ENCODE results near the gene PTGIR.

Gene PTGIR

GRCh38 chr19:46621191-46622117, 3.4 kb downstream of the PTGIR start:
- Histone ChIP-seq H3K9me3 (ENCODE audit: insufficient read depth, low read length) (no peaks in the 10 kb centered on the region), H3K27ac (ENCODE audit: low read length) (peak overlapping the region; percentile 94), H3K79me2 (ENCODE audit: low read length) (peaks cover 41% of the 10 kb centered on the region), H3K9ac (ENCODE audit: low read length) (peak overlapping the region; percentile 67), H3K4me2 (ENCODE audit: low read length) (peak overlapping the region; percentile 97), H3K4me3 (ENCODE audit: low read length) (peak overlapping the region; percentile 73), H4K20me1 (ENCODE audit: insufficient read depth, low read length) (no peaks in the 10 kb centered on the region), H3K4me1 (ENCODE audit: low read length) (peaks cover 92% of the 10 kb centered on the region), H2AFZ (ENCODE audit: low read depth, low read length) (no peak overlapping the region), H3K27me3 (ENCODE audit: low read depth, low read length) (no peaks in the 10 kb centered on the region), H3K36me3 (replicated peaks; ENCODE audit: low read depth, low read length) (peaks cover 30% of the 10 kb centered on the region)
- TF ChIP-seq, protein P1, sequence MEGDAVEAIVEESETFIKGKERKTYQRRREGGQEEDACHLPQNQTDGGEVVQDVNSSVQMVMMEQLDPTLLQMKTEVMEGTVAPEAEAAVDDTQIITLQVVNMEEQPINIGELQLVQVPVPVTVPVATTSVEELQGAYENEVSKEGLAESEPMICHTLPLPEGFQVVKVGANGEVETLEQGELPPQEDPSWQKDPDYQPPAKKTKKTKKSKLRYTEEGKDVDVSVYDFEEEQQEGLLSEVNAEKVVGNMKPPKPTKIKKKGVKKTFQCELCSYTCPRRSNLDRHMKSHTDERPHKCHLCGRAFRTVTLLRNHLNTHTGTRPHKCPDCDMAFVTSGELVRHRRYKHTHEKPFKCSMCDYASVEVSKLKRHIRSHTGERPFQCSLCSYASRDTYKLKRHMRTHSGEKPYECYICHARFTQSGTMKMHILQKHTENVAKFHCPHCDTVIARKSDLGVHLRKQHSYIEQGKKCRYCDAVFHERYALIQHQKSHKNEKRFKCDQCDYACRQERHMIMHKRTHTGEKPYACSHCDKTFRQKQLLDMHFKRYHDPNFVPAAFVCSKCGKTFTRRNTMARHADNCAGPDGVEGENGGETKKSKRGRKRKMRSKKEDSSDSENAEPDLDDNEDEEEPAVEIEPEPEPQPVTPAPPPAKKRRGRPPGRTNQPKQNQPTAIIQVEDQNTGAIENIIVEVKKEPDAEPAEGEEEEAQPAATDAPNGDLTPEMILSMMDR (IDR thresholded peaks at IDR 0.05; ENCODE audit: low read depth, low read length): peak; percentile 66
- TF ChIP-seq EZH2phosphoT487 (IDR thresholded peaks at IDR 0.05; ENCODE audit: low read depth): no peak

GRCh38 chr19:46620716-46621115, 4.2 kb downstream of the PTGIR start:
- Histone ChIP-seq H3K9ac (ENCODE audit: low read length) (peak overlapping the region; percentile 67), H3K4me2 (ENCODE audit: low read length) (peak overlapping the region; percentile 97), H3K79me2 (ENCODE audit: low read length) (peaks cover 41% of the 10 kb centered on the region), H4K20me1 (ENCODE audit: insufficient read depth, low read length) (no peaks in the 10 kb centered on the region), H3K4me3 (ENCODE audit: low read length) (peak overlapping the region; percentile 38; the same call in 1 of the 2 replicates), H2AFZ (ENCODE audit: low read depth, low read length) (no peak overlapping the region), H3K36me3 (replicated peaks; ENCODE audit: low read depth, low read length) (peaks cover 30% of the 10 kb centered on the region), H3K4me1 (ENCODE audit: low read length) (peaks cover 89% of the 10 kb centered on the region), H3K9me3 (ENCODE audit: insufficient read depth, low read length) (no peaks in the 10 kb centered on the region), H3K27ac (ENCODE audit: low read length) (peak overlapping the region; percentile 94), H3K27me3 (ENCODE audit: low read depth, low read length) (no peaks in the 10 kb centered on the region)
- TF ChIP-seq, protein P1 (IDR thresholded peaks at IDR 0.05; ENCODE audit: low read depth, low read length): no peak
- no peak for TF ChIP-seq EZH2phosphoT487 (IDR thresholded peaks at IDR 0.05; ENCODE audit: low read depth)

- Histone ChIP-seq H3K36me3 (replicated peaks; ENCODE audit: low read depth, low read length) (peaks cover 30% of the 10 kb centered on the region), H3K9ac (ENCODE audit: low read length) (peak overlapping the region; percentile 67), H3K4me3 (ENCODE audit: low read length) (peak overlapping the region; percentile 38), H3K79me2 (ENCODE audit: low read length) (peaks cover 41% of the 10 kb centered on the region), H3K27ac (ENCODE audit: low read length) (peak overlapping the region; percentile 94), H3K4me2 (ENCODE audit: low read length) (peak overlapping the region; percentile 97), H4K20me1 (ENCODE audit: insufficient read depth, low read length) (no peaks in the 10 kb centered on the region), H2AFZ (ENCODE audit: low read depth, low read length) (no peak overlapping the region), H3K4me1 (ENCODE audit: low read length) (peaks cover 85% of the 10 kb centered on the region), H3K27me3 (ENCODE audit: low read depth, low read length) (no peaks in the 10 kb centered on the region), H3K9me3 (ENCODE audit: insufficient read depth, low read length) (no peaks in the 10 kb centered on the region)
- no peak for TF ChIP-seq EZH2phosphoT487 (IDR thresholded peaks at IDR 0.05; ENCODE audit: low read depth)
- TF ChIP-seq, protein P1 (IDR thresholded peaks at IDR 0.05; ENCODE audit: low read depth, low read length): no peak
Observed at GRCh38 chr19:46620267-46620666, 4.6 kb downstream of the PTGIR start.

GRCh38 chr19:46618670-46619231, 6.1 kb downstream of the PTGIR start:
- Histone ChIP-seq H4K20me1 (ENCODE audit: insufficient read depth, low read length) (no peaks in the 10 kb centered on the region), H3K9ac (ENCODE audit: low read length) (peak overlapping the region; percentile 56; the same call in 1 of the 2 replicates), H3K27me3 (ENCODE audit: low read depth, low read length) (no peaks in the 10 kb centered on the region), H3K4me1 (ENCODE audit: low read length) (peaks cover 79% of the 10 kb centered on the region), H3K4me2 (ENCODE audit: low read length) (peak overlapping the region; percentile 82), H3K36me3 (replicated peaks; ENCODE audit: low read depth, low read length) (peaks cover 28% of the 10 kb centered on the region), H2AFZ (ENCODE audit: low read depth, low read length) (no peak overlapping the region), H3K79me2 (ENCODE audit: low read length) (peaks cover 31% of the 10 kb centered on the region), H3K4me3 (ENCODE audit: low read length) (peak overlapping the region; percentile 61), H3K27ac (ENCODE audit: low read length) (peak overlapping the region; percentile 94), H3K9me3 (ENCODE audit: insufficient read depth, low read length) (no peaks in the 10 kb centered on the region)
- no peak for TF ChIP-seq EZH2phosphoT487 (IDR thresholded peaks at IDR 0.05; ENCODE audit: low read depth)
- TF ChIP-seq, protein P1 (IDR thresholded peaks at IDR 0.05; ENCODE audit: low read depth, low read length): no peak

Data from OCI-LY3 (cell line).